Activated gamma-delta T cell treated with Interleukin-2 at 50 U/mL for 16 hours (primary cell): Measurements from ENCODE around the gene TBC1D9.
"Not testable (repeated sequence)": the region's sequence is repeated elsewhere in the genome, so short reads cannot be mapped to it uniquely, and the experiment has no call there.

ENCODE experiments used
- DNase-seq: peaks from one replicate; pipeline ENCODE4 v3.0.0-alpha.2; 2020

The TBC1D9 gene

GRCh38 chr4:140756319-140757231 lies at the start of gene TBC1D9:
Gene TBC1D9 (minus strand): TSS chr4:140756385. CDS start chr4:140756045, 340 bp downstream.
- DNase-seq = no peak

- no peak for DNase-seq
Measured at GRCh38 chr4:140805293-140805692, 49.1 kb upstream of the TBC1D9 start.

GRCh38 chr4:140802591-140802990 lies 46.4 kb upstream of the TBC1D9 start:
- DNase-seq = no peak

- DNase-seq = no peak
Measured at GRCh38 chr4:140800666-140801065, 44.5 kb upstream of the TBC1D9 start.

GRCh38 chr4:140799686-140800225 lies 43.6 kb upstream of the TBC1D9 start:
- DNase-seq = no peak

- no peak for DNase-seq
Measured at GRCh38 chr4:140793291-140793690, 37.1 kb upstream of the TBC1D9 start.

- DNase-seq = no peak
Measured at GRCh38 chr4:140790765-140791164, 34.6 kb upstream of the TBC1D9 start.

GRCh38 chr4:140790171-140790570 lies 34.0 kb upstream of the TBC1D9 start:
- DNase-seq = no peak

GRCh38 chr4:140789759-140790158 lies 33.6 kb upstream of the TBC1D9 start:
- no peak for DNase-seq

- not testable (repeated sequence) for DNase-seq
Measured at GRCh38 chr4:140782787-140783186, 26.6 kb upstream of the TBC1D9 start.

GRCh38 chr4:140781596-140781995 lies 25.4 kb upstream of the TBC1D9 start:
- DNase-seq = no peak

- no peak for DNase-seq
Measured at GRCh38 chr4:140777894-140778293, 21.7 kb upstream of the TBC1D9 start.

GRCh38 chr4:140777386-140777785 lies 21.2 kb upstream of the TBC1D9 start:
- no peak for DNase-seq

- no peak for DNase-seq
Measured at GRCh38 chr4:140776556-140776955, 20.4 kb upstream of the TBC1D9 start.

GRCh38 chr4:140774956-140775355 lies 18.8 kb upstream of the TBC1D9 start:
- DNase-seq = no peak

- DNase-seq = no peak
Measured at GRCh38 chr4:140774510-140774909, 18.3 kb upstream of the TBC1D9 start.

GRCh38 chr4:140769209-140769608 lies 13.0 kb upstream of the TBC1D9 start:
- DNase-seq = no peak

GRCh38 chr4:140764785-140765392 lies 8.7 kb upstream of the TBC1D9 start:
- DNase-seq = no peak

GRCh38 chr4:140762202-140762601 lies 6.0 kb upstream of the TBC1D9 start:
- no peak for DNase-seq

- no peak for DNase-seq
Measured at GRCh38 chr4:140757232-140757630, 1.0 kb upstream of the TBC1D9 start.

GRCh38 chr4:140755774-140756318 lies 339 bp downstream of the TBC1D9 start:
- DNase-seq = no peak

- no peak for DNase-seq
Measured at GRCh38 chr4:140754918-140755773, 1.0 kb downstream of the TBC1D9 start.

GRCh38 chr4:140753329-140753728 lies 2.9 kb downstream of the TBC1D9 start:
- no peak for DNase-seq
